GM21825 (cell line): ENCODE measurements around the gene SAMD4A.
"Not testable (repeated sequence)": the region's sequence is repeated elsewhere in the genome, so short reads cannot be mapped to it uniquely, and the experiment has no call there.

Experiments used
- ATAC-seq: cut with Tn5 transposase; IDR thresholded peaks from one replicate; pipeline ENCODE4 v1.9.1; 2021; ENCODE audit warnings: mild to moderate bottlenecking, moderate library complexity; ENCODE audit not compliant: unreplicated experiment

The SAMD4A gene

GRCh38 chr14:54591866-54592265 lies 24.9 kb downstream of the SAMD4A start:
- ATAC-seq, result no peak

GRCh38 chr14:54593860-54594259 lies 26.9 kb downstream of the SAMD4A start:
- ATAC-seq, result no peak

GRCh38 chr14:54594537-54594936 lies 27.6 kb downstream of the SAMD4A start:
- no peak for ATAC-seq

- no peak for ATAC-seq
Observed at GRCh38 chr14:54597795-54598443, 31.0 kb downstream of the SAMD4A start.

GRCh38 chr14:54599966-54600716 lies 33.2 kb downstream of the SAMD4A start:
- no peak for ATAC-seq

GRCh38 chr14:54600717-54601109 lies 33.8 kb downstream of the SAMD4A start:
- no peak for ATAC-seq

- no peak for ATAC-seq
Observed at GRCh38 chr14:54603362-54603761, 36.4 kb downstream of the SAMD4A start.

- ATAC-seq, result no peak
Observed at GRCh38 chr14:54606178-54606577, 39.2 kb downstream of the SAMD4A start.

GRCh38 chr14:54606631-54607133 lies 39.8 kb downstream of the SAMD4A start:
- ATAC-seq, result no peak

GRCh38 chr14:54609576-54609975 lies 42.6 kb downstream of the SAMD4A start:
- no peak for ATAC-seq

- no peak for ATAC-seq
Observed at GRCh38 chr14:54610051-54610977, 43.4 kb downstream of the SAMD4A start.

GRCh38 chr14:54614296-54614695 lies 47.4 kb downstream of the SAMD4A start:
- no peak for ATAC-seq

- no peak for ATAC-seq
Observed at GRCh38 chr14:54617467-54617866, 50.5 kb downstream of the SAMD4A start.

- ATAC-seq, result no peak
Observed at GRCh38 chr14:54621686-54622085, 54.8 kb downstream of the SAMD4A start.

- ATAC-seq, result peak; percentile 84
Observed at GRCh38 chr14:54622192-54622958, 55.4 kb downstream of the SAMD4A start.

GRCh38 chr14:54623279-54624004 lies 56.5 kb downstream of the SAMD4A start:
- ATAC-seq, result no peak

GRCh38 chr14:54624005-54624358 lies 57.1 kb downstream of the SAMD4A start:
- ATAC-seq, result not testable (repeated sequence)

- no peak for ATAC-seq
Observed at GRCh38 chr14:54625112-54625511, 58.2 kb downstream of the SAMD4A start.

GRCh38 chr14:54627219-54627539 lies 60.3 kb downstream of the SAMD4A start:
- peak; percentile 3 for ATAC-seq
